ENCODE measurements around the gene TPX2.

DNA sequence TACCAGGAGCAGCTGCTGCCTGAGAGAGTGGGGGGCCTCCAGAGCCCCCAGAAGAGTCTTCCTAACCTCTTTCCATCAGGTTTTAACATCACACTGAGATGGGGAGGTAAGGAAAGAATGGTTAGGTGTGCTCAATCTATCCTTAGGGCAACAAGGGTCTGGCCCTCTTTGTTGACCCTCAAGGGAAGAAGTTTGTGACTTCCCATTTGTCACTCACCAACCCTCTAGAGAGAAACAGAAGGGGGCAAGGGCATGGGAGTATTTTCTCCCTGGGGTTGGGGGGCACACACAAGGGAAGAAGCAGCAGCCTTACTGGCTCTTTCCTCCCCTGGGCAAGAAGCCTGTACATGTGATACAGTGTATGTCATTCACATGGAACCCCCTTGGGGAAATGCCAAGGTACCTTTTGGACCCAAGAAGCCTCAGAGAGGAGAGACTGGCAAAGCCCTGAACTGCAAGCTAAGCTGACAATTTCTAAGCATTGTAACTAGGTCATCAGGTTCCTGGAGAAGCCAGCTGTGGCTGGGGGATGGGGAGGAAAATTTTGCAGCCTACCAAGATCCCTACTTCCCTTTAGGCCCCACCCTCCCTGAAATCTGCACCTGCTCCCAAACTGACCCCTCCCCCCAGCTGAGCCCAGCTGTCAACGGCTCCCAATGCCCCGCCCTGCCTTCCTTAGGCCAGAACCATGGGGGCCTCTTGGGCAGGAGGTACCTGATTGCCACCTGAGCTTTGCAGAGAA lies 30.9 kb upstream of the TPX2 start:
- TF ChIP-seq EZH2 (IDR thresholded peaks at IDR 0.05; ENCODE audit: insufficient read depth, poor library complexity, severe bottlenecking) (no peak), EZH2phosphoT487 (IDR thresholded peaks at IDR 0.05; ENCODE audit: insufficient read depth, low read depth) (no peak)
